ENCODE results near the gene NECTIN3. TPM values are rescaled to one million over a fixed set of nuclear protein-coding genes. Genes with fewer than 3 reads are reported as not detected.
A peak's percentile ranks its signal among the peaks of the same experiment; 100 is the strongest.

Gene NECTIN3
- total RNA-seq, 2 experiments from 2014 or later, result 7.8 to 8.5 TPM

- peaks cover 37% of the 10 kb centered on the region for H3K27me3 Mint-ChIP-seq
- H3K9me3 ChIP-seq (ENCODE audit: control insufficient read depth in 1 of 2, insufficient read depth in 1 of 2, low read length in 2 of 2), result no peaks in the 10 kb centered on the region
- intact Hi-C loops (cut with DNase I, micrococcal nuclease), result loop anchor here (5.0 to 10.0 kb wide), 6 partner anchors 263 to 1490 kb away; partner anchors contain the start of genes ABHD10 (in 1 of the 2), ATG3 (in 1 of the 2), CD96 (in 1 of the 2) and SLC35A5 (in 1 of the 2)
- H3K9me3 Mint-ChIP-seq, result no peaks in the 10 kb centered on the region
- H3K4me1 Mint-ChIP-seq (ENCODE audit: low read depth), result peaks cover 44% of the 10 kb centered on the region
- CTCF ChIA-PET, result interaction anchor here (0.8 to 1.0 kb wide), 3 partner anchors 13 to 544 kb away, joined by 3 to 5 read pairs (median 4); no protein-coding TSS in a partner anchor
- H3K27ac Mint-ChIP-seq, result peak overlapping the region; percentile 38
- POLR2A ChIA-PET, result interaction anchor here (1.0 kb wide), 1 partner anchor 474 kb away, joined by 3 read pairs; no protein-coding TSS in a partner anchor
- H3K27ac ChIP-seq (ENCODE audit: low read depth in 1 of 2, low read length in 2 of 2), result no peak overlapping the region
- peaks cover 13% of the 10 kb centered on the region for H3K36me3 Mint-ChIP-seq (ENCODE audit: low read depth)
- ATAC-seq (ENCODE audit: poor library complexity), result peak; percentile 18
- peak overlapping the region; percentile 78 for H3K4me3 ChIP-seq (ENCODE audit: low read length)
- H3K4me1 ChIP-seq (ENCODE audit: insufficient read depth, low read length), result peaks cover 19% of the 10 kb centered on the region
- peak in 7 of 14 experiments; percentile 7 to 61 (median 36) for DNase-seq
- no peak for TF ChIP-seq CTCF (IDR thresholded peaks at IDR 0.05)
- H3K4me3 Mint-ChIP-seq, result peak overlapping the region; percentile 92
- H3K27me3 ChIP-seq (ENCODE audit: control insufficient read depth in 1 of 2, insufficient read depth in 2 of 2, low read length in 2 of 2), result peaks cover 0 to 18% of the 10 kb centered on the region in 2 experiments
- no peaks in the 10 kb centered on the region for H3K36me3 ChIP-seq (ENCODE audit: insufficient read depth, low read length)
Observed at GRCh38 chr3:111072031-111072921, 660 bp downstream of the NECTIN3 start.

- peaks cover 0 to 18% of the 10 kb centered on the region in 2 experiments for H3K27me3 ChIP-seq (ENCODE audit: control insufficient read depth in 1 of 2, insufficient read depth in 2 of 2, low read length in 2 of 2)
- no peaks in the 10 kb centered on the region for H3K36me3 ChIP-seq (ENCODE audit: insufficient read depth, low read length)
- POLR2A ChIA-PET, result no interaction called here
- CTCF ChIA-PET, result interaction anchor here (0.7 to 1.0 kb wide), 4 partner anchors 9 to 1120 kb away, joined by 3 to 4 read pairs (median 4); no protein-coding TSS in a partner anchor
- peaks cover 19% of the 10 kb centered on the region for H3K4me1 ChIP-seq (ENCODE audit: insufficient read depth, low read length)
- H3K9me3 ChIP-seq (ENCODE audit: control insufficient read depth in 1 of 2, insufficient read depth in 1 of 2, low read length in 2 of 2), result no peaks in the 10 kb centered on the region
- no peak overlapping the region for H3K27ac ChIP-seq (ENCODE audit: low read depth in 1 of 2, low read length in 2 of 2)
- H3K27ac Mint-ChIP-seq, result peak overlapping the region; percentile 38
- peaks cover 44% of the 10 kb centered on the region for H3K4me1 Mint-ChIP-seq (ENCODE audit: low read depth)
- TF ChIP-seq CTCF (IDR thresholded peaks at IDR 0.05), result no peak
- intact Hi-C loops (cut with DNase I, micrococcal nuclease), result loop anchor here (5.0 to 10.0 kb wide), 6 partner anchors 262 to 1489 kb away; partner anchors contain the start of genes ABHD10 (in 1 of the 2), ATG3 (in 1 of the 2), CD96 (in 1 of the 2) and SLC35A5 (in 1 of the 2)
- ATAC-seq (ENCODE audit: poor library complexity), result no peak
- H3K9me3 Mint-ChIP-seq, result no peaks in the 10 kb centered on the region
- peaks cover 43% of the 10 kb centered on the region for H3K27me3 Mint-ChIP-seq
- DNase-seq, result no peak
- peak overlapping the region; percentile 78 for H3K4me3 ChIP-seq (ENCODE audit: low read length)
- peak overlapping the region; percentile 92 for H3K4me3 Mint-ChIP-seq
- H3K36me3 Mint-ChIP-seq (ENCODE audit: low read depth), result peaks cover 13% of the 10 kb centered on the region
Observed at GRCh38 chr3:111073218-111073617, 1.6 kb downstream of the NECTIN3 start.

GRCh38 chr3:111076732-111077131 is 5.1 kb downstream of the NECTIN3 start:
- H3K4me1 ChIP-seq (ENCODE audit: insufficient read depth, low read length), result peaks cover 8% of the 10 kb centered on the region
- CTCF ChIA-PET, result no interaction called here
- POLR2A ChIA-PET, result no interaction called here
- no peaks in the 10 kb centered on the region for H3K9me3 ChIP-seq (ENCODE audit: control insufficient read depth in 1 of 2, insufficient read depth in 1 of 2, low read length in 2 of 2)
- peaks cover 7% of the 10 kb centered on the region for H3K36me3 Mint-ChIP-seq (ENCODE audit: low read depth)
- H3K4me3 ChIP-seq (ENCODE audit: low read length), result no peak overlapping the region
- H3K4me3 Mint-ChIP-seq, result no peak overlapping the region
- H3K9me3 Mint-ChIP-seq, result no peaks in the 10 kb centered on the region
- H3K27ac ChIP-seq (ENCODE audit: low read depth in 1 of 2, low read length in 2 of 2), result no peak overlapping the region
- H3K27me3 ChIP-seq (ENCODE audit: control insufficient read depth in 1 of 2, insufficient read depth in 2 of 2, low read length in 2 of 2), result peaks cover 0 to 18% of the 10 kb centered on the region in 2 experiments
- H3K36me3 ChIP-seq (ENCODE audit: insufficient read depth, low read length), result no peaks in the 10 kb centered on the region
- intact Hi-C loops (cut with DNase I, micrococcal nuclease), result loop anchor here in 1 of 2 experiments (10.0 kb wide), 2 partner anchors 258 to 898 kb away; partner anchors contain the start of gene ABHD10
- no peak overlapping the region for H3K27ac Mint-ChIP-seq
- ATAC-seq (ENCODE audit: poor library complexity), result no peak
- TF ChIP-seq CTCF (IDR thresholded peaks at IDR 0.05), result no peak
- H3K4me1 Mint-ChIP-seq (ENCODE audit: low read depth), result peaks cover 30% of the 10 kb centered on the region
- no peak for DNase-seq
- peaks cover 44% of the 10 kb centered on the region for H3K27me3 Mint-ChIP-seq

Measured in CD4-positive, alpha-beta T cell (primary cell).